Neural cell (in vitro differentiated cells): ENCODE results near the gene PTPRN2.

ENCODE experiments used
- CTCF ChIP-seq: fragments of 450-650 bp; IDR thresholded peaks from 2 replicates; pipeline ENCODE4 v1.5.1; 2014; ENCODE audit warnings: antibody characterized with exemption, mild to moderate bottlenecking, moderate library complexity; ENCODE audit not compliant: poor library complexity, severe bottlenecking
- EP300 ChIP-seq: fragments of 450-650 bp; conservative IDR thresholded peaks from 2 replicates; pipeline ENCODE4 v1.6.1; 2014; ENCODE audit warnings: antibody characterized with exemption, mild to moderate bottlenecking, moderate library complexity; ENCODE audit not compliant: poor library complexity, severe bottlenecking
- EZH2 ChIP-seq: fragments of 200-600, 300-800 bp; shearing (Covaris generic), sonication (generic); IDR thresholded peaks from 2 replicates; pipeline ENCODE4 v1.6.1; 2014; ENCODE audit warnings: antibody characterized with exemption, low read length, borderline replicate concordance, mild to moderate bottlenecking; ENCODE audit not compliant: insufficient read depth, poor library complexity, severe bottlenecking

DNA sequence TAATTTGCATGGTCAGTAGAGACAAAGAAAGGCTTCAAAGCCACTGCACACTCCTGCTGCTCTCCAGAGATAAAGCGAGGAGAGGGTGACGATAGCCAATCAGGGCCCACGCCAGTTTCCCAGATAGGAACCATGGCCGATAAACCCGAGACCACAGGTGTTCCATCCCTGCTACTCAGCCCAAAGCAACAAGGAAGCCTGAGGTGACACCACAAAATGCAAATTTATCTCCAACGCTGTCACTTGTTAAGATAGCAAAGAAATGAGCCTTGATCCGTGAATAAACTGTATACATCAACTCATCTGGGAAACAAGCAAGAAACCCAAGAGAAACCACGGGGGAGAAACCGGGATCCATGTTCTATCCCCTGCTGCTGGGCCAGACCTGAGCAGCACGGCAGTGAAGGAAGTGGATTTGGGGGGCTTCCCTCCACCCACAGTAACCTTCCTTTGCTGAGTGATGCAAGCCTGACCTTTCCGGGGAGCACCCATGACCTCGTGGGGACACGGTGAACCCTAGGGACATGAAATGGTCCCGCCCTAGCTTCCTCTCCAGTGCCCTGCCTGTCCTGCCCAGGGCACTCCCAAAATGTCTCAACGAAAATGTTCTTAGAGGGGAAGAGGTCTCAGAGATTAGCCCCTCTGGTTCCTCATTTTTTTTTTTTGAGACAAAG lies 164.6 kb downstream of the PTPRN2 start:
- no peak for TF ChIP-seq CTCF
- TF ChIP-seq EP300, result no peak
- no peak for TF ChIP-seq EZH2
